ENCODE results near the gene TNIP1. TPM values are rescaled to one million over a fixed set of nuclear protein-coding genes. Genes with fewer than 3 reads are reported as not detected.

Gene TNIP1
- total and polyA plus RNA-seq, 10 donors, result 67.7 to 260 (median 199) TPM

DNA sequence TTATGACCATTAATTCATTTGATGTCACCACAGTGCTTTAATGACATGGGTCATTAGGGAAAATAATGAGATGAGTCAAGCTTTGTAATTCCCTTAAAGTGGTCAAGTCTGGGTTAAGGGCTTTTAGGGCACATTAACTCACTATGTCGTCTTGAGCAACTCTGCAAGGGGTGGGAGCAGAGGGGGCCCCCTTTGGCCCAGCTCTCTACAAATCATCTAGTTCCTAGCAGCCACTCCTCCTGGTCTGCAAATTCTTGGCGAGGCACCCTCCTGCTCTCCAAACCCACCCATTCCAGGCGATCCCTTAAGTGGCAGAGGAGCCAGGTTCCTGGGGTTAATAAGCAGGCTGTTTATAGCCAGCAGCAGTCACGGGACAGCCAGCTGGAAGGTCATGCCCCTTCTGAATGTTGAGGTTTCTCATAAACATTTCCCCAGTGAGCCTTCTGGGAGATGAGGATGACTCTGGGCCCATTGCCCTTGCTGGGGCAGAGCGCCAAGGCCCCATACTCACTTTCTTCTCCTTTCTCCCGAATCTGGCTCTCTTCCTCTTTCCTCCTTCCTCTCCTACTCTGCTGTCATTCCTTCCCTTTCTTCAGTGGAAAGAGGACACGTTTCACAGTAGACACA is 74.8 kb downstream of the TNIP1 start:
- H3K27ac ChIP-seq, result peak overlapping the region; percentile 42 to 84 (median 76)
- 36 to 54% (median 44%) methylated on average over 7 of the region's 7 CpGs for WGBS, 5 donors
- no peak overlapping the region for H3K4me3 ChIP-seq
- no peak for DNase-seq
- TF ChIP-seq, protein P1, sequence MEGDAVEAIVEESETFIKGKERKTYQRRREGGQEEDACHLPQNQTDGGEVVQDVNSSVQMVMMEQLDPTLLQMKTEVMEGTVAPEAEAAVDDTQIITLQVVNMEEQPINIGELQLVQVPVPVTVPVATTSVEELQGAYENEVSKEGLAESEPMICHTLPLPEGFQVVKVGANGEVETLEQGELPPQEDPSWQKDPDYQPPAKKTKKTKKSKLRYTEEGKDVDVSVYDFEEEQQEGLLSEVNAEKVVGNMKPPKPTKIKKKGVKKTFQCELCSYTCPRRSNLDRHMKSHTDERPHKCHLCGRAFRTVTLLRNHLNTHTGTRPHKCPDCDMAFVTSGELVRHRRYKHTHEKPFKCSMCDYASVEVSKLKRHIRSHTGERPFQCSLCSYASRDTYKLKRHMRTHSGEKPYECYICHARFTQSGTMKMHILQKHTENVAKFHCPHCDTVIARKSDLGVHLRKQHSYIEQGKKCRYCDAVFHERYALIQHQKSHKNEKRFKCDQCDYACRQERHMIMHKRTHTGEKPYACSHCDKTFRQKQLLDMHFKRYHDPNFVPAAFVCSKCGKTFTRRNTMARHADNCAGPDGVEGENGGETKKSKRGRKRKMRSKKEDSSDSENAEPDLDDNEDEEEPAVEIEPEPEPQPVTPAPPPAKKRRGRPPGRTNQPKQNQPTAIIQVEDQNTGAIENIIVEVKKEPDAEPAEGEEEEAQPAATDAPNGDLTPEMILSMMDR (IDR thresholded peaks at IDR 0.05 in 8 of 11, conservative IDR thresholded peaks at IDR 0.05 in 3 of 11), result no peak
- peak in 2 of 3 donors; percentile 71 to 79 for TF ChIP-seq POLR2AphosphoS5 (IDR thresholded peaks at IDR 0.05)
- intact Hi-C loops (cut with DNase I; ENCODE audit: low total_unique reads), result no loop called here
- no peaks in the 10 kb centered on the region for H3K27me3 ChIP-seq (replicated peaks in 1 of 7)
- H3K9me3 ChIP-seq, result no peaks in the 10 kb centered on the region
- peaks cover 12 to 39% (median 23%) of the 10 kb centered on the region in 6 donors for H3K4me1 ChIP-seq
- H3K36me3 ChIP-seq, result no peaks in the 10 kb centered on the region

- Histone ChIP-seq H3K4me3 (no peak overlapping the region), H3K36me3 (no peaks in the 10 kb centered on the region), H3K4me1 (peaks cover 12 to 39% (median 23%) of the 10 kb centered on the region in 6 donors), H3K9me3 (no peaks in the 10 kb centered on the region), H3K27me3 (replicated peaks in 1 of 7) (no peaks in the 10 kb centered on the region), H3K27ac (peak overlapping the region in 6 of 8 donors; percentile 62 to 84 (median 77))
- 43 to 69% (median 66%) methylated on average over 5 of the region's 5 CpGs for WGBS, 5 donors
- TF ChIP-seq, protein P1 (IDR thresholded peaks at IDR 0.05 in 8 of 11, conservative IDR thresholded peaks at IDR 0.05 in 3 of 11), result no peak
- TF ChIP-seq POLR2A (IDR thresholded peaks at IDR 0.05), result no peak
- TF ChIP-seq POLR2AphosphoS5 (IDR thresholded peaks at IDR 0.05), result peak in 1 of 3 donors; percentile 28
- intact Hi-C loops (cut with DNase I; ENCODE audit: low total_unique reads), result no loop called here
- no peak for DNase-seq
These were observed 75.5 kb downstream of the TNIP1 start for GRCh38 chr5:151005187-151005949.

DNA sequence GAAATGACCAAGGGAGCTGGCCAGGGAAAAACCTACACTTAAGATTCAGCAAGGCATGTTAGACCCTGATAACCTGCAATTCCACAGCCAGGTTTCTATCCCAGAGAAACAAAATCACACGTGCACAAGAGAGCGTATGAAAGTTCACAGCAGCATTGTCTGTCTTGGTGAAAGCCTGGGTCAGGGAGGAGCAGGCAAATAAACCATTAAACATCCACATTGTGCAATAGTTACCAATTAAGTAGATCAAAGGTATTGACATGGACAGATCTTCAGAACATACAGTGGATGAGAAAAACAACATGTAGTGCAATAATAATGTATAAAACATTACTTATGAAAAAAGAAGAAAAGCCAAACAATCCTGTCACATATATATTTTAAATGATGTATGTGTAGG is 76.3 kb downstream of the TNIP1 start:
- TF ChIP-seq, protein P1 (IDR thresholded peaks at IDR 0.05 in 8 of 11, conservative IDR thresholded peaks at IDR 0.05 in 3 of 11), result no peak
- TF ChIP-seq POLR2AphosphoS5 (IDR thresholded peaks at IDR 0.05) (no peak), POLR2A (IDR thresholded peaks at IDR 0.05) (no peak)
- 85 to 93% (median 86%) methylated on average over 2 of the region's 2 CpGs for WGBS, 5 donors
- Histone ChIP-seq H3K27me3 (replicated peaks in 1 of 7) (no peaks in the 10 kb centered on the region), H3K36me3 (no peaks in the 10 kb centered on the region), H3K4me3 (no peak overlapping the region), H3K9me3 (no peaks in the 10 kb centered on the region), H3K27ac (peak overlapping the region in 3 of 8 donors; percentile 66 to 84 (median 78)), H3K4me1 (peaks cover 12 to 39% (median 23%) of the 10 kb centered on the region in 6 donors)
- DNase-seq, result no peak
- intact Hi-C loops (cut with DNase I; ENCODE audit: low total_unique reads), result no loop called here

- no peak overlapping the region for H3K4me3 ChIP-seq
- 86 to 96% (median 90%) methylated on average over 3 of the region's 3 CpGs for WGBS, 5 donors
- TF ChIP-seq POLR2AphosphoS5 (IDR thresholded peaks at IDR 0.05) (no peak), POLR2A (IDR thresholded peaks at IDR 0.05) (no peak)
- TF ChIP-seq, protein P1 (IDR thresholded peaks at IDR 0.05 in 8 of 11, conservative IDR thresholded peaks at IDR 0.05 in 3 of 11), result no peak
- no peaks in the 10 kb centered on the region for H3K36me3 ChIP-seq
- intact Hi-C loops (cut with DNase I; ENCODE audit: low total_unique reads), result no loop called here
- no peaks in the 10 kb centered on the region for H3K27me3 ChIP-seq (replicated peaks in 1 of 7)
- H3K9me3 ChIP-seq, result no peaks in the 10 kb centered on the region
- peaks cover 12 to 39% (median 23%) of the 10 kb centered on the region in 6 donors for H3K4me1 ChIP-seq
- no peak overlapping the region for H3K27ac ChIP-seq
- no peak for DNase-seq
These were observed 77.4 kb downstream of the TNIP1 start for GRCh38 chr5:151003503-151003860.

Measured in spleen (tissue), 11 donors.